IPS DF 6.9 (cell line): ENCODE results near the gene GALNT2.

Source experiments
- DNase-seq: peaks from one replicate; pipeline ENCODE4 v3.0.0-alpha.2; 2013; ENCODE audit warnings: low read depth, low spot score
- H3K27ac ChIP-seq: one replicate; pipeline ENCODE4 v1.5.1; 2013; ENCODE audit warnings: low read length, control low read depth
- H3K27me3 ChIP-seq: 2 replicates; pipeline ENCODE4 v1.6.1; 2013; ENCODE audit warnings: mild to moderate bottlenecking, low read length; ENCODE audit not compliant: control insufficient read depth, insufficient read depth
- H3K36me3 ChIP-seq: 2 replicates; pipeline ENCODE4 v1.6.1; 2013; ENCODE audit warnings: low read length; ENCODE audit not compliant: control insufficient read depth, insufficient read depth
- H3K4me1 ChIP-seq: 2 replicates; pipeline ENCODE4 v1.6.1; 2013; ENCODE audit warnings: low read length; ENCODE audit not compliant: control insufficient read depth, insufficient read depth
- H3K4me3 ChIP-seq: 2 replicates; pipeline ENCODE4 v1.5.1; 2013; ENCODE audit warnings: mild to moderate bottlenecking, low read length
- H3K9me3 ChIP-seq: 2 replicates; pipeline ENCODE4 v1.6.1; 2013; ENCODE audit warnings: low read length, inconsistent platforms; ENCODE audit not compliant: control insufficient read depth, insufficient read depth
- WGBS: extraction: QIAGEN DNeasy Blood & Tissue Kit; methylation state at CpG from one replicate; pipeline ENCODE4 v1.1.7; 2013; ENCODE audit warnings: mixed read lengths, missing lambda C conversion rate; ENCODE audit not compliant: insufficient read length, insufficient coverage; 5-methylcytosine and 5-hydroxymethylcytosine counted together

Gene GALNT2

DNA sequence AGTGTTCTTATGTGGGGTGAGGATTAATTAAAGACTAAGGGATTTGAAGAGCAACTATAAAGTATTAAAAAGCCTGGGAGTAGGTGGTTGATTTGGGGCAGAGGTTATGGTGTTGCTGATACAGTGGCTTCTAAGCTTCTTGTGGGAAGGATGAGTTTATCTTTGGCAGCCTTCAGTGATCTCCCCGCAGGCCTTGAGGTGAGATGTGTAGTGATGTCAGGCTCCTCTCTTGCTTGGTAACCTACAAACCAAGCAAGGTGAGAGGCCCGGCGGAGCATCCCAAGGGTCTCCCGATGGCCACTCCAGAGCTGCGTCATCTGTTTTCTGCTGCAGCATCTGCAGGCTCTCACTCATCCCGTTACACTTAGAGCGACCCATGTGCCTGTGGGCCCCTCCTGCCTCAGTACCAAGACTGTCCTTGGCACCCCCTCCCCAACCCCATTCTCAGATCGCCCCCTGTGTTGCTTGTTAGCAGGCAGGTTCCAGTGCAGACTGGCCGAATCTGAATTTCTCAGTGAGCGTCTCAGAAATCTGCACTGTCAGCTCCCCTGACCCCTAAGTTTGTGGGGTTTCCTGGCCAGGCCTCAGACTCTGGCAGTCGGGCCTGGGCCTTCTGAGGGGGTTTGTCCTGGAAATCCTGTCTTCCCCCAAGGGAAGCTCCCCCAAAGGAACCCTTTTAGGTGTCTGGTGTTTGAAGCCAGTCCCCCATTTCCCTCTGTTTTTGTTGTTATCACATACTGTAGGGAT, 77.9 kb downstream of the GALNT2 start:
- Histone ChIP-seq H3K36me3 (no peaks in the 10 kb centered on the region), H3K4me1 (peaks cover 12% of the 10 kb centered on the region), H3K4me3 (no peak overlapping the region), H3K27me3 (no peaks in the 10 kb centered on the region), H3K27ac (no peak overlapping the region), H3K9me3 (no peaks in the 10 kb centered on the region)
- no peak for DNase-seq
- WGBS, result no CpG with 5 or more reads among the region's 11 CpGs

DNA sequence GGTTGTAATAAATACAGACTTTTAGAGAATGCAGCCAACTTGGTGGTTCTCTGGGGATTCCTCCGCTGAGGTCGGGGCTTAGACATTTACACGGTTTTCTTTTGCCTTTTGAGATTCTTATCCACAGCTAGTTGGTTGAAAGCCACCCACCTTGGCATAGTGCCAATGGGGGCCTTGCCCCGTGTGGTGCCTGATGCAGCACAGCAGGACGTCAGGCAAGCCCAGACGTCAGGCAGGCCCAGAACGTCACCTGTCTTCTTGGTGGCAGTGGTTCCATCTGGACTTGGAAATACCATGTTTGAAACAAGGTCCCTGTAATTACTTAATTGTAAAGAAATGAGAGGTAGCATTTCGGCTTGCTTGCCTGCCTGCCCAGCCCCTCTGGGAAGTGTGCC, 78.5 kb downstream of the GALNT2 start:
- no peak for DNase-seq
- H3K4me1 ChIP-seq, result peaks cover 9% of the 10 kb centered on the region
- H3K27ac ChIP-seq, result no peak overlapping the region
- WGBS, result no CpG with 5 or more reads among the region's 8 CpGs
- H3K4me3 ChIP-seq, result no peak overlapping the region
- no peaks in the 10 kb centered on the region for H3K27me3 ChIP-seq
- no peaks in the 10 kb centered on the region for H3K9me3 ChIP-seq
- no peaks in the 10 kb centered on the region for H3K36me3 ChIP-seq

DNA sequence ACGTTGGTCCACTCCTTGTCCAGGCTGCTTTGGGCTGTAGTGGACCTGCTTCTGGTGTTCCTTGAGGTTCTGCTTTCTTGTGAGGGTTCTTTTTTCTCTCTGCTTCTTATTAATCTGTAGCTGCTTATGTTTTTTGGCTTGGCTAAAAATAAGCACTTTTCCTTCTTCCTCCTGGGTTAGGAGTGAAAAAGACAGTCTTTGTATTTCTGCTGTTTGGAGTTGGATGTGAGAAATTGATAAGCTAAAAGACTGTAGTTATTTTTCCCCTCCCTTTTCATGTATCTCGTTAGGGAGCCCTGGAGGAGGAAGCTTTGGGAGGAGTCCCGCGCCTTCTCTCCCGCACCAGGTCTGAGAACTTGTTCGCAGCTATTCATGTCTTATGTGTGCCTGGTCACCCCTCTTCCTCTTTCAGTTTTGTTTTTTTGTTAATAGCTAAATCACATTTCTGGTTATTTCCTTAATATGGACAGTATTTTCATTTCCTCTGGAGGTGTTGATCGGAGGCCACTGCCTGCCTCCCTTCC, 79.0 kb downstream of the GALNT2 start:
- Histone ChIP-seq H3K36me3 (no peaks in the 10 kb centered on the region), H3K27me3 (no peaks in the 10 kb centered on the region), H3K9me3 (no peaks in the 10 kb centered on the region), H3K4me3 (no peak overlapping the region), H3K4me1 (peaks cover 9% of the 10 kb centered on the region), H3K27ac (no peak overlapping the region)
- no peak for DNase-seq
- WGBS, result no CpG with 5 or more reads among the region's 7 CpGs

DNA sequence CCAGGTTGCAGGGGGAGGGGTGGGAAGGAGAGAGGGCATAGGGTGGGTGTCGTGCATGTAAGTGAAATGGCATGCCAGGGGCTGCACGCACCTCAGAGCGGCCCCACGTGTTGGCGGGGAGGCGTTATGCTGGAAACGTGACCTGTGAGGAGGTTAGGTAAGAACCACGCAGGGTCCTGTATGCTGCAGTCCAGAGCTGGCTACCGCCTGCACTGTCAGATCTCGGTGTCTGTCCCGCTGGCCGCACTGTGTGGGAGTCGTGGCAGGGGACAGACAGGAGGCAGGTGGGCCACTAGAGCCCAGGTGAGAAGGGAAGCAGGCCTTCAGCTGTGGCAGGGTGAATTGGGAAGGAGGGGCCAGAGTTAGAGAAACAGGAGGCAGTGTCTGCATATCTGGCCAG, 79.7 kb downstream of the GALNT2 start:
- no peak overlapping the region for H3K27ac ChIP-seq
- H3K27me3 ChIP-seq, result no peaks in the 10 kb centered on the region
- no peak overlapping the region for H3K4me3 ChIP-seq
- no peaks in the 10 kb centered on the region for H3K36me3 ChIP-seq
- no CpG with 5 or more reads among the region's 13 CpGs for whole genome bisulfite sequencing
- peaks cover 9% of the 10 kb centered on the region for H3K4me1 ChIP-seq
- DNase-seq, result no peak
- no peaks in the 10 kb centered on the region for H3K9me3 ChIP-seq

DNA sequence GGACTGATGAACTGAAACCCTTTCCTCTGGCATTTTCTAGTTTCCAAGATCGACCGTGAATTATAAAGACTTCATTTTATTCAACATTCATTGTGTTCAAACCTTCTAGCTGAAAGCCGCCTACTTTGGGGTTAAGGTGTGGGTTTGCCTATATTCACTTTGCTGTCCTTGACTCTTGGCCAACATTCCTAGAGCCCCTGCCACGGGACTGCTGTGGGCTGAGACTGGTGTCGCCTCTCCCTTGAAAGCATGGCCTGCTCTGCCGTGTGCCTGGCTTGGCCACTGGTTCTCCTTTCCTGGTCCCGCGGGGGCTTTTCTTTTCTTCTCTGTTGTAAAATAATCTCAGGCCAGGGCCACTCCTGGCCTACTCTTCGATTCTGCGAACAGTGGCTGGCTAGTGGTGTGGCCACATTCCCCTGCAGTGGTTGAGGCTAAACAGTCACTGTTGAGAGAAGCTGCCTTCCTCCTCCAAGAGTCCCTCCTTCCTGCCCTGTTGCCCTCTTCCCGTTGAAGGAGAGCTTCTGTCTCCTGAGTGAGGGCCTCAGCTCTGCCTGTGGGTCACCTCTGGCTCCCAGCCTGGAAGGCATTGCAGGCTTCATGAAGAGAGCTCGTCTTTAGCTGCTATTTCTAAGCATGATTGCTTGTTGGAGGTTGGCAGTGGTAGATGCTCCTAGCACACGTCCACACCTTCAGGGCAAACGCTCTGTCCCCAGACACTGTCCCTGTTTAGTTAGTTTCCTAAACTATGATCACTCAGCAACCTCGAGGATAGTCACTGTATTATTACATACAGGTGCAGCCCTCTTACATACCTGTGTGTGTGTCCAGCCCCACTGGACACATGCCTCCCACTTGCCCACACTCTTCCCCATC, 80.5 kb downstream of the GALNT2 start:
- no peak for DNase-seq
- Histone ChIP-seq H3K4me3 (no peak overlapping the region), H3K27me3 (no peaks in the 10 kb centered on the region), H3K36me3 (no peaks in the 10 kb centered on the region), H3K9me3 (no peaks in the 10 kb centered on the region), H3K4me1 (peaks cover 6% of the 10 kb centered on the region), H3K27ac (no peak overlapping the region)
- WGBS, result no CpG with 5 or more reads among the region's 15 CpGs

DNA sequence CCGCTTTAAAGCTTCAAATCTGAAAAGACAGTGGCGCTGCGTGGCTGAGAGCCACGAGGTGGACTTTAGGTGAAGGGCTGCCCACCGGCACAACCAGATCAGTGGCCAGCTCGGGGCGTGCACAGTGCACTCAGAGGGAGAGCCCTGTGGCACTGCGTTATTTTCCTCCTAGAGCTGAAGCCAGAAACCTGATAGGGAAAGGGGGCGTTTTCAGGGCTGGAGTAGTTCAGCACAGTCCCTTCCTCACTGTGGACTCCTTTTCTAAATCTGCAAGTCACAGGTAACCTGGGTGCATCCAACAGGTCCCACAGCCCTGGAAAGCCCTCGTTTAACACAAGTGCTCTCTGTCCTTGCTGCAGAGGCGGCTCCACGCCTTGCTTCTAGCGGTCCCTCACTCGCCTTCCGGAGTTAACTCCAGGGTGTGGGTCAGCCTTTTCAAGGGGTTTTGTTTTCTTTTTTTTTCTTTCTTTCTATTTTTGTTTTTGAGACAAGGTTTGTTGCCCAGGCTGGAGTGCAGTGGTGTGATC, 81.2 kb downstream of the GALNT2 start:
- Histone ChIP-seq H3K4me3 (no peak overlapping the region), H3K27me3 (no peaks in the 10 kb centered on the region), H3K4me1 (peaks cover 6% of the 10 kb centered on the region), H3K27ac (no peak overlapping the region), H3K9me3 (no peaks in the 10 kb centered on the region), H3K36me3 (no peaks in the 10 kb centered on the region)
- no CpG with 5 or more reads among the region's 15 CpGs for WGBS
- no peak for DNase-seq

DNA sequence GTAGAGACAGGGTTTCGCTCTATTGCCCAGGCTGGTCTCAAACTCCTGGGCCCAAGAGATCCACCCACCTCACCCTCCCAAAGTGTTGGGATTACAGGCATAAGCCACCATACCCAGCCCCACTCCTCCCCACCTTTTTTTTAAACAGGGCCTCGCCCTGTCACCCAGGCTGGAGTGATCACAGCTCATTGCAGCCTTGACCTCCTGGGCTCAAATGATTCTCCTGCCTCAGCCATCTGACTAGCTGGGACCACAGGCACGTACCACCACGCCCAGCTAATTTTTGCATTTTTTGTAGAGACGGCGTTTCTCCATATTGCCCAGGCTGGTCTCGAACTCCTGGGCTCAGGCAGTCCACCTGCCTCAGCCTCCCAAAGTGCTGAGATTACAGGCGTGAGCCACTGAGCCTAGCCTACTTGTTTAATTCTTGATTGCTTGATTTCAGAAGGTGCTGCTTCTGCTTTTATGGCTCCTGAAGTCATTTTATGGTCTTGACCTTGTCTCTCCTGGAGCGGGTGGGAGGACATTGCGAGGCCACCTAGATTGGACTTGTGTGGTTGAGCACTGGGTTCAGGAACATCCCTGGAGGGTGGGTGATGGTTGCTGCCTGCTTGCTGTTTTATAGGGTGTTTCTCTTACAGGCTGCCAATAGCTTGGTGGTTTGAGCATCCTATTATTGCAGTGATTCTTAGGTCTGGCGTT, 81.9 kb downstream of the GALNT2 start:
- H3K4me1 ChIP-seq, result peaks cover 6% of the 10 kb centered on the region
- DNase-seq, result no peak

DNA sequence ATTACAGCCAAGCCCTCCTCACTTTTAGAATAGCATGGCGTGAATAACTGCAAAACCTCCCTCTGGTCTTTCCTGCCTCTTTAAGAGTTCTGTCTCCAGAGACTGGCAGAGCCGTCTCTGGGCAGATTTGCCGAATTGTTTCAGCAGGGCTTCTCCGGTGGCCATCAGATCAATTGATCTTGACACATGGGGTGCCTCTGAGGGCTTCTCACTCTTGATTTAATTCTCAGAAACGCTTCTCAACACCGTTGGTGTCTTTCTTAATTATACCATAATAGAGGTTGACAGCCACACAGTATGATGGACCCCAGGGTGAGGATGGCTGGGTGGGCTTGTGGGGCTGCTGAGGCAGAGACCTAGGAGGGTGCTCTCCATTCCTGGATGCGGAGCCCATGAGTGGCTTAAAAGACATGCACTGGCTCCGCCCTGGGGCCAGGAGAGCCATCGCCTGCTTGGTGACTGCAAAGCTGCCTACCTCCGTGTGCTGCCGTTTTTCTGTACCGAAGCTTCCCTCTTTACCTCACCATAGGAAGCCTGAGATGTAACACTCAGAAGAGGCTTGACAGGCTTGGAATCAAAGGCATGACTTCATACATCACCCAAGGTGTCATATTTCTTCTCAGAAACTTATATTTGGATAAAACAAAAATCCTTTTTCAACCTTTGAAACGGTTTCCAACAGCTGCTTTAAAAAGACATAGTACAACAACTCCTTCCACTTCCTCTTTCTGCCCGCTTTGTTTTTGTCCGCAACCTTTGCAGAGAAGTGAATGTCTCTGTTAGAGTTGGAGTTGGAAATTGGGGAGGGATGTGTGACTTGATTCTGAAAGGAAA, 82.9 kb downstream of the GALNT2 start:
- H3K27ac ChIP-seq, result no peak overlapping the region
- WGBS, result no CpG with 5 or more reads among the region's 15 CpGs
- no peaks in the 10 kb centered on the region for H3K9me3 ChIP-seq
- DNase-seq, result no peak
- no peaks in the 10 kb centered on the region for H3K27me3 ChIP-seq
- H3K4me1 ChIP-seq, result peaks cover 6% of the 10 kb centered on the region
- no peaks in the 10 kb centered on the region for H3K36me3 ChIP-seq
- no peak overlapping the region for H3K4me3 ChIP-seq

More for the DNA sequence above, 81.9 kb downstream of the GALNT2 start:
- no peaks in the 10 kb centered on the region for H3K27me3 ChIP-seq
- no peak overlapping the region for H3K27ac ChIP-seq
- no peaks in the 10 kb centered on the region for H3K9me3 ChIP-seq
- H3K4me3 ChIP-seq, result no peak overlapping the region
- WGBS, result no CpG with 5 or more reads among the region's 11 CpGs
- no peaks in the 10 kb centered on the region for H3K36me3 ChIP-seq

DNA sequence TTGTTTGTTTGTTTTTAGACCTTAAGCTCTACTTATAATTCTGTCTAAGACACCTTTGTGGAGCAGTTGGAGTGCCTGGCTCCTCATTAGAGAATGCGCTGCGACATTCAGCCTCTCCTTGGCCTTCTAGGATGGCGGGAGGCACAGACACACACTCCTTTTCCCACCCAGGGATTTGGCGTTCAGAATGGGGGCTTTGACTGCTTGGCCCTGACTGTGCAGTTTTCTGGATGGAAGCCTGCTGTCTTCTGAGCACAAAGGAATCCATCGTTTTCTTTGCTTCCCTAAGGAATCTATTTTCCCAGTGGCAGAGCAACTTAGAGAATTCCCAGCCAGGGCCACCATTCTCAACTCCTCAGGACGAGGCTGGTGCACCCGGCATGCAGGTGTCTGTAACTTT, 83.6 kb downstream of the GALNT2 start:
- H3K4me3 ChIP-seq, result no peak overlapping the region
- H3K4me1 ChIP-seq, result peaks cover 5% of the 10 kb centered on the region
- no peak for DNase-seq
- no peaks in the 10 kb centered on the region for H3K36me3 ChIP-seq
- H3K9me3 ChIP-seq, result no peaks in the 10 kb centered on the region
- no peak overlapping the region for H3K27ac ChIP-seq
- WGBS, result no CpG with 5 or more reads among the region's 7 CpGs
- no peaks in the 10 kb centered on the region for H3K27me3 ChIP-seq
